Prostate gland (tissue), 2 donors: ENCODE data around the gene ANTXR1. TPM values are rescaled to one million over a fixed set of nuclear protein-coding genes. Genes with fewer than 3 reads are reported as not detected.

Experiments used
- DNase-seq: peaks from one replicate; pipeline ENCODE4 v3.0.0-alpha.2; 2019; ENCODE audit warnings: low spot score
- H3K27ac ChIP-seq, 2 donors: fragments of 200-600 bp; sonication (generic); 2 replicates each; pipeline ENCODE4 v1.5.1; 2017 to 2019
- H3K27me3 ChIP-seq: fragments of 200-600 bp; sonication (generic); replicated peaks from 2 replicates; pipeline ENCODE4 v1.5.1; 2019; ENCODE audit not compliant: insufficient read depth
- H3K36me3 ChIP-seq, 2 donors: fragments of 200-600 bp; sonication (generic); 1 replicate in 1 of 2; 2 replicates in 1 of 2; pipeline versions ENCODE4 v1.5.1 to v1.8.1; 2017 to 2019
- H3K4me1 ChIP-seq: fragments of 200-600 bp; sonication (generic); replicated peaks from 2 replicates; pipeline ENCODE4 v1.5.1; 2019
- H3K4me3 ChIP-seq, 2 donors: fragments of 200-600 bp; sonication (generic); 2 replicates each; pipeline ENCODE4 v1.5.1; 2017 to 2019
- H3K9me3 ChIP-seq: fragments of 200-600 bp; sonication (generic); 2 replicates; pipeline ENCODE4 v1.5.1; 2017
- CTCF ChIP-seq, 4 experiments: fragments of 200-600 bp in 2 of 4; fragments of 450-650 bp in 2 of 4; sonication (generic) in 2 of 4; IDR thresholded peaks; 1 replicate in 3 of 4; 2 replicates in 1 of 4; pipeline ENCODE4 v1.5.1; 2016 to 2019; ENCODE audit warnings: antibody characterized with exemption in 4 of 4, mild to moderate bottlenecking in 2 of 4, moderate library complexity in 2 of 4
- POLR2A ChIP-seq: fragments of 450-650 bp; IDR thresholded peaks from one replicate; pipeline ENCODE4 v1.6.1; 2016; ENCODE audit warnings: antibody characterized with exemption, mild to moderate bottlenecking
- POLR2AphosphoS5 ChIP-seq: sonication (generic); formaldehyde crosslinking; IDR thresholded peaks from one replicate; pipeline ENCODE4 v1.6.1; 2017; ENCODE audit warnings: antibody characterized with exemption
- WGBS: methylation state at CpG from one replicate; pipeline ENCODE4 v1.1.5; 2018; 5-methylcytosine and 5-hydroxymethylcytosine counted together
- intact Hi-C: fragments of 100-400 bp; cut with DNase I; formaldehyde crosslinking; loops from one replicate; pipeline ENCODE4 v1.14.2; 2022
- microRNA-seq: library from miRNA; unstranded; fragments of <30 nt; microRNA quantifications from one replicate; pipeline ENCODE4, GENCODE V29; 2016
- small RNA-seq, 2 donors: library from RNA; depleted of rRNA; stranded (forward); fragments of <200 nt; gene quantifications; one replicate each; pipeline ENCODE3, GENCODE V24; 2016
- total RNA-seq, 2 donors: library from RNA; depleted of rRNA; stranded (reverse); fragments of >200 nt; gene quantifications; one replicate each; pipeline ENCODE4 v1.1.0, GENCODE V29; 2016

Gene ANTXR1
- total RNA-seq, 2 donors from 2014 or later: 25.8 to 48.7 TPM

GRCh38 chr2:69298862-69299261 is 285.9 kb downstream of the ANTXR1 start:
- no peak overlapping the region for H3K4me3 ChIP-seq
- no peak overlapping the region for H3K27ac ChIP-seq
- H3K36me3 ChIP-seq: no peaks in the 10 kb centered on the region
- H3K9me3 ChIP-seq: no peaks in the 10 kb centered on the region
- 56% methylated on average over 4 of the region's 4 CpGs for whole genome bisulfite sequencing
- no peaks in the 10 kb centered on the region for H3K4me1 ChIP-seq
- H3K27me3 ChIP-seq: no peaks in the 10 kb centered on the region
- TF ChIP-seq POLR2AphosphoS5: no peak
- no peak for TF ChIP-seq POLR2A
- no peak for TF ChIP-seq CTCF (IDR thresholded peaks at IDR 0.05)
- DNase-seq: no peak
- intact Hi-C loops: no loop called here

Small RNA genes lying within 50 kb of the gene (microRNA-seq; reads per million reads assigned to microRNA genes)
- 3.2 reads per million, percentile 37 among the genes with 10 or more reads in this experiment for gene MIR3126

Small RNA genes lying within 50 kb of the gene (small RNA-seq; reads per million reads assigned to genes)
- 0 to 0.10 reads per million in 2 donors for gene MIR3126
- gene RNA5SP96: 0 reads per million in 2 donors
- 0 reads per million in 2 donors for gene RNU6-1216P

Other genes with a start within 250 kb of the ANTXR1 start
- not detected for gene BMP10, start 141.8 kb upstream of the ANTXR1 start, total RNA-seq
- not detected for gene GKN2, start 60.3 kb upstream of the ANTXR1 start, total RNA-seq
- gene GKN1, start 38.5 kb upstream of the ANTXR1 start, total RNA-seq: not detected